ENCODE measurements around the gene CD19.
"Not testable (repeated sequence)": the region's sequence is repeated elsewhere in the genome, so short reads cannot be mapped to it uniquely, and the experiment has no call there.

The CD19 gene

GRCh38 chr16:28931801-28932225 lies at the start of gene CD19:
Gene CD19, plus strand, starts transcription at chr16:28931971. Its CDS starts 30 bp downstream, at chr16:28932001.
- DNase-seq = no peak

GRCh38 chr16:28882551-28883160 lies 49.1 kb upstream of the CD19 start:
- no peak for DNase-seq

- no peak for DNase-seq
These were observed 48.4 kb upstream of the CD19 start for GRCh38 chr16:28883221-28883996.

GRCh38 chr16:28884045-28884444 lies 47.7 kb upstream of the CD19 start:
- DNase-seq = no peak

- DNase-seq = no peak
These were observed 44.8 kb upstream of the CD19 start for GRCh38 chr16:28886945-28887344.

GRCh38 chr16:28890355-28890754 lies 41.4 kb upstream of the CD19 start:
- DNase-seq = not testable (repeated sequence)

GRCh38 chr16:28891964-28892890 lies 39.5 kb upstream of the CD19 start:
- no peak for DNase-seq

GRCh38 chr16:28893291-28893690 lies 38.5 kb upstream of the CD19 start:
- DNase-seq = no peak

- DNase-seq = no peak
These were observed 36.2 kb upstream of the CD19 start for GRCh38 chr16:28895609-28896008.

- no peak for DNase-seq
These were observed 33.9 kb upstream of the CD19 start for GRCh38 chr16:28897826-28898225.

GRCh38 chr16:28898266-28898665 lies 33.5 kb upstream of the CD19 start:
- DNase-seq = no peak

- DNase-seq = no peak
These were observed 32.8 kb upstream of the CD19 start for GRCh38 chr16:28898942-28899341.

GRCh38 chr16:28899882-28900590 lies 31.7 kb upstream of the CD19 start:
- no peak for DNase-seq

- no peak for DNase-seq
These were observed 31.2 kb upstream of the CD19 start for GRCh38 chr16:28900601-28901000.

- no peak for DNase-seq
These were observed 29.9 kb upstream of the CD19 start for GRCh38 chr16:28901862-28902261.

GRCh38 chr16:28902909-28903308 lies 28.9 kb upstream of the CD19 start:
- DNase-seq = no peak

GRCh38 chr16:28903344-28904042 lies 28.3 kb upstream of the CD19 start:
- no peak for DNase-seq

GRCh38 chr16:28904363-28904762 lies 27.4 kb upstream of the CD19 start:
- no peak for DNase-seq

GRCh38 chr16:28904828-28905227 lies 26.9 kb upstream of the CD19 start:
- no peak for DNase-seq

- no peak for DNase-seq
These were observed 26.5 kb upstream of the CD19 start for GRCh38 chr16:28905229-28905754.

GRCh38 chr16:28905800-28906372 lies 25.9 kb upstream of the CD19 start:
- no peak for DNase-seq
